H9 (cell line): ENCODE results near the gene GRK3. TPM values are rescaled to one million over a fixed set of nuclear protein-coding genes. Genes with fewer than 3 reads are reported as not detected.

ENCODE experiments used
- DNase-seq: peaks from one replicate; pipeline ENCODE4 v3.0.0-alpha.2; 2017
- H2AFZ ChIP-seq: one replicate; pipeline ENCODE4 v1.6.1; 2013; ENCODE audit warnings: mild to moderate bottlenecking, low read length, control low read depth, moderate library complexity
- H2AK5ac ChIP-seq: 2 replicates; pipeline ENCODE4 v1.6.1; 2013; ENCODE audit warnings: low read length, control low read depth, mixed read lengths; ENCODE audit not compliant: insufficient read length
- H2BK120ac ChIP-seq: one replicate; pipeline ENCODE4 v1.6.1; 2013; ENCODE audit warnings: low read depth, mild to moderate bottlenecking, low read length, control low read depth, inconsistent platforms; ENCODE audit not compliant: poor library complexity, severe bottlenecking
- H2BK12ac ChIP-seq: 2 replicates; pipeline ENCODE4 v1.6.1; 2013; ENCODE audit warnings: low read length, control low read depth, mixed read lengths, low read depth; ENCODE audit not compliant: insufficient read length
- H2BK15ac ChIP-seq: 2 replicates; pipeline ENCODE4 v1.6.1; 2013; ENCODE audit warnings: low read depth, low read length, control low read depth
- H2BK20ac ChIP-seq: one replicate; pipeline ENCODE4 v1.6.1; 2013; ENCODE audit warnings: low read depth, mild to moderate bottlenecking, low read length, control low read depth, inconsistent platforms; ENCODE audit not compliant: poor library complexity, severe bottlenecking
- H2BK5ac ChIP-seq: 2 replicates; pipeline ENCODE4 v1.6.1; 2013; ENCODE audit warnings: low read length, control low read depth, mixed read lengths; ENCODE audit not compliant: insufficient read length
- H3K14ac ChIP-seq: 2 replicates; pipeline ENCODE4 v1.6.1; 2013; ENCODE audit warnings: low read length, control low read depth; ENCODE audit not compliant: insufficient read depth
- H3K18ac ChIP-seq: 2 replicates; pipeline ENCODE4 v1.6.1; 2013; ENCODE audit warnings: low read depth, mild to moderate bottlenecking, mixed read lengths, low read length, control low read depth; ENCODE audit not compliant: insufficient read length
- H3K23ac ChIP-seq: 2 replicates; pipeline ENCODE4 v1.6.1; 2013; ENCODE audit warnings: low read length, control low read depth, mixed read lengths, low read depth; ENCODE audit not compliant: insufficient read length
- H3K23me2 ChIP-seq: 2 replicates; pipeline ENCODE4 v1.6.1; 2013; ENCODE audit warnings: low read depth, mild to moderate bottlenecking, mixed read lengths, low read length, control low read depth; ENCODE audit not compliant: insufficient read length, poor library complexity, severe bottlenecking
- H3K27ac ChIP-seq: 2 replicates; pipeline ENCODE4 v1.5.1; 2013; ENCODE audit warnings: low read length, control low read depth, mixed read lengths, low read depth; ENCODE audit not compliant: insufficient read length
- H3K27me3 ChIP-seq: 2 replicates; pipeline ENCODE4 v1.6.1; 2013; ENCODE audit warnings: low read length, control low read depth, inconsistent platforms; ENCODE audit not compliant: insufficient read depth
- H3K4ac ChIP-seq: 2 replicates; pipeline ENCODE4 v1.6.1; 2013; ENCODE audit warnings: low read depth, mild to moderate bottlenecking, control low read depth, inconsistent platforms, low read length, moderate library complexity
- H3K4me1 ChIP-seq: 2 replicates; pipeline ENCODE4 v1.6.1; 2013; ENCODE audit warnings: low read length, control low read depth, inconsistent platforms; ENCODE audit not compliant: insufficient read depth
- H3K4me2 ChIP-seq: 2 replicates; pipeline ENCODE4 v1.6.1; 2013; ENCODE audit warnings: low read length, control low read depth, mixed read lengths; ENCODE audit not compliant: insufficient read length, insufficient read depth
- H3K56ac ChIP-seq: 2 replicates; pipeline ENCODE4 v1.6.1; 2013; ENCODE audit warnings: low read depth, mild to moderate bottlenecking, mixed read lengths, low read length, control low read depth; ENCODE audit not compliant: insufficient read length
- H3K79me1 ChIP-seq: 2 replicates; pipeline ENCODE4 v1.6.1; 2013; ENCODE audit warnings: low read depth, mild to moderate bottlenecking, moderate library complexity, low read length, control low read depth, inconsistent platforms; ENCODE audit not compliant: insufficient read depth, poor library complexity, severe bottlenecking
- H3K79me2 ChIP-seq: 2 replicates; pipeline ENCODE4 v1.6.1; 2013; ENCODE audit warnings: low read length, control low read depth, inconsistent platforms; ENCODE audit not compliant: insufficient read depth
- H3K9ac ChIP-seq: 2 replicates; pipeline ENCODE4 v1.6.1; 2013; ENCODE audit warnings: low read length, control low read depth, mixed read lengths; ENCODE audit not compliant: insufficient read length; ENCODE audit errors: extremely low read depth
- H3K9me3 ChIP-seq: one replicate; pipeline ENCODE4 v1.6.1; 2013; ENCODE audit warnings: low read depth, low read length, inconsistent platforms; ENCODE audit not compliant: control insufficient read depth
- H3T11ph ChIP-seq: one replicate; pipeline ENCODE4 v1.6.1; 2013; ENCODE audit warnings: mild to moderate bottlenecking, low read length, control low read depth, inconsistent platforms
- H4K20me1 ChIP-seq: one replicate; pipeline ENCODE4 v1.6.1; 2013; ENCODE audit not compliant: control insufficient read depth, insufficient read length, insufficient read depth
- H4K5ac ChIP-seq: 2 replicates; pipeline ENCODE4 v1.6.1; 2013; ENCODE audit warnings: low read depth, mild to moderate bottlenecking, mixed read lengths, low read length, control low read depth; ENCODE audit not compliant: insufficient read length
- H4K8ac ChIP-seq: replicated peaks from 2 replicates; pipeline ENCODE4 v1.6.1; 2013; ENCODE audit warnings: low read length, control low read depth, mixed read lengths, low read depth; ENCODE audit not compliant: insufficient read length
- H4K91ac ChIP-seq: 2 replicates; pipeline ENCODE4 v1.6.1; 2013; ENCODE audit warnings: low read depth, mild to moderate bottlenecking, moderate library complexity, mixed read lengths, low read length, control low read depth; ENCODE audit not compliant: insufficient read length
- H3K27ac Mint-ChIP-seq, 3 experiments: 2 replicates in 2 of 3; 3 replicates in 1 of 3; pipeline ENCODE4 v1.8.0; 2020 to 2021; ENCODE audit warnings: mixed read lengths in 3 of 3, mild to moderate bottlenecking in 1 of 3, moderate library complexity in 1 of 3
- H3K27me3 Mint-ChIP-seq: 2 replicates; pipeline ENCODE4 v1.8.0; 2021; ENCODE audit warnings: low read depth, mild to moderate bottlenecking, moderate library complexity, mixed read lengths
- H3K36me3 Mint-ChIP-seq, 3 experiments: 2 replicates in 2 of 3; 3 replicates in 1 of 3; pipeline ENCODE4 v1.8.0; 2020 to 2021; ENCODE audit warnings: low read depth in 3 of 3, mixed read lengths in 3 of 3; ENCODE audit not compliant: insufficient read depth in 1 of 3
- H3K4me1 Mint-ChIP-seq, 2 experiments: 2 replicates each; pipeline ENCODE4 v1.8.0; 2020; ENCODE audit warnings: mixed read lengths in 2 of 2
- H3K4me3 Mint-ChIP-seq, 2 experiments: 2 replicates in 1 of 2; 3 replicates in 1 of 2; pipeline ENCODE4 v1.8.0; 2020 to 2021; ENCODE audit warnings: mild to moderate bottlenecking in 2 of 2, mixed read lengths in 2 of 2, moderate library complexity in 1 of 2
- H3K9me3 Mint-ChIP-seq, 2 experiments: 2 replicates in 1 of 2; 3 replicates in 1 of 2; pipeline ENCODE4 v1.8.0; 2020; ENCODE audit warnings: mild to moderate bottlenecking in 2 of 2, mixed read lengths in 2 of 2, moderate library complexity in 1 of 2
- CTCF ChIP-seq: fragments of 200-600 bp; sonication (generic); conservative IDR thresholded peaks from 3 replicates; pipeline ENCODE4 v1.8.0; 2021; ENCODE audit warnings: antibody characterized with exemption, mild to moderate bottlenecking
- WGBS: extraction: QIAGEN DNeasy Blood & Tissue Kit; methylation state at CpG from one replicate; pipeline ENCODE4 v1.1.7; 2013; ENCODE audit warnings: missing lambda C conversion rate, low lambda C conversion rate, mixed read lengths; ENCODE audit not compliant: insufficient read length; ENCODE audit errors: extremely low coverage; 5-methylcytosine and 5-hydroxymethylcytosine counted together
- total RNA-seq: library from RNA; stranded (reverse); gene quantifications from 2 replicates; pipeline ENCODE4 v1.2.1, GENCODE V29; 2021

Gene GRK3
- total RNA-seq, 1 experiment from 2014 or later, result 23.9 TPM

DNA sequence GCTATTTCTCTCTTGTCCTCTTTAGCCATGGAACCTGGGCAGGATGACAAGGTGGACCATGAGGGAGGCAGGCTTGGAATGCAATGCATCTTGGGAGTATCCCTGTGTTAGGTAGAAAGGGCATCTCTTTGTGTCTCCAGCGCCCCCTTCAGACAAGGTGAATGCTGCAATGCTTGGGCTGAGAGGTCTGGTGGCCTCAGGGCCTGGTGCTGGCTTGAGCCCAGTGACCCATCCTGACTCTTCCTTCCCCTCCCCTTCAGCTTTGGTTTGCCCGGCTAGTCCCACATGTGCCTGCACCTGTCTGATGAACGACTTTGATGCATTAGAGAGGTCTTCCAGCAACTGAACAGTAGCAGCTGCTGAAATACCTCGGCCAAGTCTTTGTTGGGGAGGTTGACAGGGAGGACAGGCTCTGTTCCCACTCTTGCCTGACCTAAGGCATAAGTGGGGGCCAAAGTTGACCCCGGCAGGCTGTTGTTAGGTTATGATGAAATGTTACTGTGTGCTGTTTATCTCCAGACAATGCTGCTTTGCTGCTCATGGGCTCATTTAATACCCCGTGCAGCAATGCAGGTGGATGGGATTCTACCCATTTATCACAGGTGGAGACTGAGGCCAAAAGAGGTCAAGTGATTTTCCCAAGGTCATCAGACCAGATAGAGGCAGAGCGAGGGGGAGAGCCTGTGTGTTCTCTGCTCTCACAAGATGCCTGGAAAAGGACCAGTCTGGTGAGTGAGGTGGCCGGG, 200.0 kb downstream of the GRK3 start:
- Histone ChIP-seq H3K4ac (no peak overlapping the region), H3K9me3 (no peaks in the 10 kb centered on the region), H3K14ac (no peak overlapping the region; the same call in 1 of the 2 replicates), H3K56ac (no peak overlapping the region), H2BK5ac (no peak overlapping the region), H4K91ac (no peak overlapping the region), H2BK120ac (no peak overlapping the region), H3K4me2 (no peak overlapping the region), H3K4me1 (no peaks in the 10 kb centered on the region), H3T11ph (no peak overlapping the region), H3K79me2 (no peaks in the 10 kb centered on the region), H3K23ac (no peak overlapping the region), H3K18ac (no peak overlapping the region), H4K8ac (no peak overlapping the region), H2BK20ac (no peak overlapping the region), H3K79me1 (no peaks in the 10 kb centered on the region), H3K23me2 (no peaks in the 10 kb centered on the region), H4K20me1 (no peaks in the 10 kb centered on the region), H3K27ac (no peak overlapping the region), H2AK5ac (no peak overlapping the region), H2AFZ (no peak overlapping the region), H4K5ac (no peak overlapping the region), H3K27me3 (no peaks in the 10 kb centered on the region), H2BK15ac (no peak overlapping the region), H3K9ac (no peak overlapping the region), H2BK12ac (no peak overlapping the region)
- Mint-ChIP-seq H3K36me3 (no peaks in the 10 kb centered on the region), H3K27me3 (peaks cover 16% of the 10 kb centered on the region), H3K4me1 (peaks cover 0 to under 1% of the 10 kb centered on the region in 2 experiments; a peak in 2 of 4 replicates), H3K9me3 (peaks cover 7 to 8% of the 10 kb centered on the region in 2 experiments; a peak in 4 of 5 replicates), H3K27ac (no peak overlapping the region), H3K4me3 (no peak overlapping the region)
- WGBS, result no CpG with 5 or more reads among the region's 8 CpGs
- TF ChIP-seq CTCF, result peak; percentile 73
- peak; percentile 70 for DNase-seq
